H1 (cell line): ENCODE data around the gene WDR1. TPM values are rescaled to one million over a fixed set of nuclear protein-coding genes. Genes with fewer than 3 reads are reported as not detected.

Experiments
- E2F6 ChIP-seq: IDR thresholded peaks from 2 replicates; pipeline ENCODE4 v1.6.1; 2012; ENCODE audit warnings: inconsistent platforms
- SAP30 ChIP-seq: fragments of 300-600 bp; sonication (generic); IDR thresholded peaks from 2 replicates; pipeline ENCODE4 v1.7.1; 2012; ENCODE audit warnings: low read length, moderate library complexity, mild to moderate bottlenecking, inconsistent platforms; ENCODE audit not compliant: insufficient read depth, insufficient replicate concordance
- SP1 ChIP-seq: IDR thresholded peaks from 2 replicates; pipeline ENCODE4 v1.6.1; 2011; ENCODE audit warnings: low read depth, low read length
- polyA plus RNA-seq, 7 experiments: library from polyadenylated mRNA; depleted of rRNA in 3 of 7; stranded (reverse) in 5 of 7; unstranded in 2 of 7; fragments of >200 nt in 5 of 7; fragments of 200-250 nt in 2 of 7; gene quantifications; 1 replicate in 5 of 7; 2 replicates in 1 of 7; 4 replicates in 1 of 7; pipeline versions ENCODE4 v1.2.1 to v1.2.3, GENCODE V29; 2011 to 2013; ENCODE audit warnings: missing spikeins in 2 of 7, mixed read lengths in 2 of 7
- total RNA-seq: library from RNA; stranded (reverse); fragmentation: NEBNext Ultra II Directional; extraction: Animal tissue kit (Norgen Biotek cat#: 25700); gene quantifications from 2 replicates; pipeline ENCODE4 v1.2.1, GENCODE V29; 2021

Gene WDR1
- total and polyA plus RNA-seq, 2 of the 8 experiments (the other 6 are each of a cell fraction or from before 2014, with no cell fraction given) = 315 to 377 TPM

GRCh38 chr4:10129196-10130177 lies 12.9 kb upstream of the WDR1 start (continued):
- TF ChIP-seq E2F6 (no peak), SAP30 (no peak), SP1 (no peak)
